Neural cell (in vitro differentiated cells): ENCODE measurements around the gene SH3RF3. TPM values are rescaled to one million over a fixed set of nuclear protein-coding genes. Genes with fewer than 3 reads are reported as not detected.

Source experiments
- H2AFZ ChIP-seq: fragments of 200-600, 300-800 bp; sonication (generic), shearing (Covaris generic); 2 replicates; pipeline ENCODE4 v1.6.0; 2014; ENCODE audit warnings: low read depth, mild to moderate bottlenecking, antibody characterized with exemption, low read length, moderate library complexity
- H3F3A ChIP-seq: fragments of 200-600 bp; shearing (Covaris generic); 2 replicates; pipeline ENCODE4 v1.6.1; 2016; ENCODE audit warnings: mild to moderate bottlenecking, moderate library complexity, mixed read lengths, antibody characterized with exemption, low read length; ENCODE audit not compliant: insufficient read depth, poor library complexity, severe bottlenecking
- H3K27ac ChIP-seq: fragments of 200-600, 300-800 bp; sonication (generic), shearing (Covaris generic); 2 replicates; pipeline ENCODE4 v1.5.1; 2014; ENCODE audit warnings: mild to moderate bottlenecking, low read length, moderate library complexity
- H3K27me3 ChIP-seq: fragments of 300-800, 200-600 bp; sonication (generic), shearing (Covaris generic); 2 replicates; pipeline ENCODE4 v1.6.0; 2014; ENCODE audit warnings: mild to moderate bottlenecking, low read depth, low read length, moderate library complexity; ENCODE audit not compliant: insufficient read depth
- H3K36me3 ChIP-seq: fragments of 300-800, 200-600 bp; sonication (generic), shearing (Covaris generic); 2 replicates; pipeline ENCODE4 v1.5.1; 2014; ENCODE audit warnings: mild to moderate bottlenecking, antibody characterized with exemption, low read length, moderate library complexity; ENCODE audit not compliant: insufficient read depth
- H3K4me2 ChIP-seq: fragments of 300-800, 200-600 bp; sonication (generic), shearing (Covaris generic); 2 replicates; pipeline ENCODE4 v1.6.0; 2014; ENCODE audit warnings: mild to moderate bottlenecking, low read length
- H3K4me3 ChIP-seq: fragments of 300-800, 200-600 bp; sonication (generic), shearing (Covaris generic); 2 replicates; pipeline ENCODE4 v1.5.1; 2014; ENCODE audit warnings: mild to moderate bottlenecking, low read length, moderate library complexity
- H3K79me2 ChIP-seq: fragments of 200-600 bp; shearing (Covaris generic); replicated peaks from 2 replicates; pipeline ENCODE4 v1.6.0; 2014; ENCODE audit warnings: mild to moderate bottlenecking, low read length, moderate library complexity; ENCODE audit not compliant: insufficient read depth
- H3K9ac ChIP-seq: fragments of 300-800, 200-600 bp; sonication (generic), shearing (Covaris generic); 2 replicates; pipeline ENCODE4 v1.6.1; 2016; ENCODE audit warnings: mild to moderate bottlenecking, low read length, mixed read lengths
- H3K9me2 ChIP-seq: fragments of 200-600 bp; shearing (Covaris generic); 2 replicates; pipeline ENCODE4 v1.6.1; 2016; ENCODE audit warnings: mild to moderate bottlenecking, low read length, mixed read lengths; ENCODE audit not compliant: insufficient read depth
- H3K9me3 ChIP-seq: fragments of 200-600, 300-800 bp; sonication (generic), shearing (Covaris generic); 2 replicates; pipeline ENCODE4 v1.6.1; 2016; ENCODE audit warnings: mild to moderate bottlenecking, mixed run types, low read length, moderate library complexity, mixed read lengths
- H4K20me1 ChIP-seq: fragments of 200-600 bp; shearing (Covaris generic); 2 replicates; pipeline ENCODE4 v1.6.1; 2016; ENCODE audit warnings: mild to moderate bottlenecking, mixed run types; ENCODE audit not compliant: insufficient read depth
- CTCF ChIP-seq: fragments of 450-650 bp; IDR thresholded peaks from 2 replicates; pipeline ENCODE4 v1.5.1; 2014; ENCODE audit warnings: antibody characterized with exemption, mild to moderate bottlenecking, moderate library complexity; ENCODE audit not compliant: poor library complexity, severe bottlenecking
- EP300 ChIP-seq: fragments of 450-650 bp; conservative IDR thresholded peaks from 2 replicates; pipeline ENCODE4 v1.6.1; 2014; ENCODE audit warnings: antibody characterized with exemption, mild to moderate bottlenecking, moderate library complexity; ENCODE audit not compliant: poor library complexity, severe bottlenecking
- EZH2 ChIP-seq: fragments of 200-600, 300-800 bp; shearing (Covaris generic), sonication (generic); IDR thresholded peaks from 2 replicates; pipeline ENCODE4 v1.6.1; 2014; ENCODE audit warnings: antibody characterized with exemption, low read length, borderline replicate concordance, mild to moderate bottlenecking; ENCODE audit not compliant: insufficient read depth, poor library complexity, severe bottlenecking
- MXI1 ChIP-seq: fragments of 450-650 bp; conservative IDR thresholded peaks from 2 replicates; pipeline ENCODE4 v1.6.1; 2014; ENCODE audit warnings: antibody characterized with exemption, mild to moderate bottlenecking; ENCODE audit not compliant: poor library complexity, severe bottlenecking
- POLR2AphosphoS5 ChIP-seq: IDR thresholded peaks from 2 replicates; pipeline ENCODE4 v1.6.1; 2012
- RAD21 ChIP-seq: fragments of 450-650 bp; conservative IDR thresholded peaks from 2 replicates; pipeline ENCODE4 v1.6.1; 2014; ENCODE audit warnings: antibody characterized with exemption, mild to moderate bottlenecking, moderate library complexity
- REST ChIP-seq: IDR thresholded peaks from 2 replicates; pipeline ENCODE4 v1.6.1; 2012; ENCODE audit warnings: borderline replicate concordance
- SMC3 ChIP-seq: fragments of 450-650 bp; conservative IDR thresholded peaks from 2 replicates; pipeline ENCODE4 v1.6.1; 2014; ENCODE audit warnings: antibody characterized with exemption, mild to moderate bottlenecking, moderate library complexity; ENCODE audit not compliant: poor library complexity
- TAF1 ChIP-seq: IDR thresholded peaks from 2 replicates; pipeline ENCODE4 v1.6.1; 2012; ENCODE audit warnings: low read depth
- polyA plus RNA-seq: library from polyadenylated mRNA; depleted of rRNA; stranded (reverse); fragments of >200 nt; gene quantifications from 2 replicates; pipeline ENCODE4 v1.2.3, GENCODE V29; 2014

SH3RF3 gene
- polyA plus RNA-seq, 1 donor from 2014 or later: 0.53 TPM

- TF ChIP-seq MXI1 (no peak), SMC3 (no peak), POLR2AphosphoS5 (no peak), TAF1 (no peak), CTCF (no peak), REST (no peak), EP300 (no peak), EZH2 (no peak), RAD21 (no peak)
- Histone ChIP-seq H3K36me3 (no peaks in the 10 kb centered on the region), H3K79me2 (no peaks in the 10 kb centered on the region), H3K9ac (no peak overlapping the region), H3K9me3 (no peaks in the 10 kb centered on the region), H3F3A (no peaks in the 10 kb centered on the region), H2AFZ (no peak overlapping the region), H3K9me2 (no peaks in the 10 kb centered on the region), H3K4me3 (no peak overlapping the region), H3K4me2 (no peak overlapping the region), H4K20me1 (no peaks in the 10 kb centered on the region), H3K27me3 (no peaks in the 10 kb centered on the region), H3K27ac (no peak overlapping the region)
Observed at GRCh38 chr2:109175350-109175678, 46.3 kb downstream of the SH3RF3 start.

DNA sequence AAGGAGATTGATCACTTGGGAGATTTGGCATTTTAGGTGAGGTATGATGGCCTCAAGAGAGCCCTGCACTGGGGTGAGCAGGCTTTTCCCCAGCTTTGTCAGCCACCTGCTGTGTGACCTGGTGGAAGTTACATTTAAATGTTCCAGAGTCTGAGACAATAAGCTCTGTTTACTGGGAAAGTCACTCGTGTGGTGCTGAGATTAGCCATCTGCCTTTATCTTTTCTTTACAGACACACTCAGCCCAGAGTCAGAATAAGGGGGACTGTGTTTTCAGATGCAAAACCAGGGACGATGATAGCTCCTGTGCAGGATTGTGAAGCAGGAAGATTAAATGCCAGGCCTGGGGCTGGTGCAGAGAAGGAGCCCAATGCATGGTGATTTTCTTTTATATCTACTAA, 47.9 kb downstream of the SH3RF3 start:
- H3K4me3 ChIP-seq: no peak overlapping the region
- no peaks in the 10 kb centered on the region for H3K27me3 ChIP-seq
- TF ChIP-seq EP300: no peak
- TF ChIP-seq RAD21: no peak
- no peak for TF ChIP-seq REST
- TF ChIP-seq CTCF: no peak
- no peak for TF ChIP-seq POLR2AphosphoS5
- TF ChIP-seq SMC3: no peak
- no peak for TF ChIP-seq TAF1
- no peak for TF ChIP-seq EZH2
- TF ChIP-seq MXI1: no peak
- H3K9me3 ChIP-seq: no peaks in the 10 kb centered on the region
- no peaks in the 10 kb centered on the region for H3K36me3 ChIP-seq
- H3K79me2 ChIP-seq: no peaks in the 10 kb centered on the region
- no peaks in the 10 kb centered on the region for H4K20me1 ChIP-seq
- no peak overlapping the region for H3K4me2 ChIP-seq
- no peak overlapping the region for H3K27ac ChIP-seq
- H2AFZ ChIP-seq: no peak overlapping the region
- H3F3A ChIP-seq: no peaks in the 10 kb centered on the region
- H3K9ac ChIP-seq: no peak overlapping the region
- no peaks in the 10 kb centered on the region for H3K9me2 ChIP-seq
